Measurements from ENCODE around the gene MRTFA.
"Not testable (repeated sequence)": the region's sequence is repeated elsewhere in the genome, so short reads cannot be mapped to it uniquely, and the experiment has no call there.

Gene MRTFA

DNA sequence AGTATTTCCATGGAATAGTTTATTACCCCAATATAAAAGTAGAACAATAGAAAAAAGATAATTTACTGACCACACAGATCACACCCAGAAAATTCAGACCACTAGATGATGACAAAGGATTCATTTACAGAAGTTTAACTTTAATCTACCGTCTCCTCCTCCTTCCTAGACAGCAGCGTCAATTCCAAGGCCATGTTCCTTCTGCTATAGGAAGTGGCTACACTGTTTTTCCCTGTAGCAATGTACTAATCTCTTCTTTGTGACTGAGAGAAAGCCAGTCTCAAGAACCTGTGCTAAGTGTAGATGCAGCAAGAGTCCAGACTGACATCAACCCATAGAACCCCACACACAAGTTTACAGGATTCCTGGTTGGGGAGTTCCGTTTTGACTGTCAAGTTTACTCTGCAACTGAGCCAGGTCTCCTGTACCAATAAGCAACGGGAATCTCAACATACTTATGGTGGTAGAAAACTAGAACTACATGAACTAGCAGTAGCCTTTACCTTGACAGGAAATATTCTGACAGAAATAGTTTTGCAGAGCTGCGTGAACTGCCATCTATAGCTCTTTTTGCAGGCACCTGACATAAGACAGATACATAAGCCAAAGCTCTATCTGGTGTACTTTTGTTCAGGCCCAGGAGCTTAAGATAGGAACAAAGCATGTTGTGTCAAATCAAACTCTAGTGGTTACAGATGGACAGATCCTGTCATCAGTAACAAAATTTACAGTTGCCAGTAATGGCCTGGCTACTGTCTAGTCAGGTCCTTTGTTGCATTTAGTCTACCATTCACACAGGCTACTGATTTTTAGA lies 42.9 kb downstream of the MRTFA start:
- DNase-seq, result no peak

GRCh38 chr22:40592352-40593113 lies 44.0 kb downstream of the MRTFA start:
- no peak for DNase-seq

- no peak for DNase-seq
These were observed 47.8 kb downstream of the MRTFA start for GRCh38 chr22:40588726-40589125.

DNA sequence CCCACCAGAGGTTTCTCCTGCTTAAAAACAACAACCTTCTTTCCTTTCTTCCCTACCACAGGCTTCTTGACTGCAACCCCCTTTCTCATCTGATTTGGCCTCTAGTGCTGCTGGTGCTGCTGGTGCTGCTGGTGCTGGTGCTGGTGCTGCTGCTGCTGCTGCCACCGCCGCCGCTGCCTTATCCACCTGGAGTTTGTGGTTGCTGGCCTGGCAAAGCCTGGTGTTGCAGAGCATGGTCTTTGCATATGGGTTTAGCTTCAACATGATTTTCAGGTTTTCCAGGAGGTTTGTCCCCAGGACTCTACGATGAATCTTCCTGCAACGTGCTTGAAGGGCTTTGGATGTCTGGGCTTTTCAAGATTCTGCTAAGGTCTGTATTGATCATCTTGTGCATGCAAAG lies 49.7 kb downstream of the MRTFA start:
- no peak for DNase-seq

GRCh38 chr22:40585310-40585751 lies 51.2 kb downstream of the MRTFA start:
- DNase-seq, result no peak

DNA sequence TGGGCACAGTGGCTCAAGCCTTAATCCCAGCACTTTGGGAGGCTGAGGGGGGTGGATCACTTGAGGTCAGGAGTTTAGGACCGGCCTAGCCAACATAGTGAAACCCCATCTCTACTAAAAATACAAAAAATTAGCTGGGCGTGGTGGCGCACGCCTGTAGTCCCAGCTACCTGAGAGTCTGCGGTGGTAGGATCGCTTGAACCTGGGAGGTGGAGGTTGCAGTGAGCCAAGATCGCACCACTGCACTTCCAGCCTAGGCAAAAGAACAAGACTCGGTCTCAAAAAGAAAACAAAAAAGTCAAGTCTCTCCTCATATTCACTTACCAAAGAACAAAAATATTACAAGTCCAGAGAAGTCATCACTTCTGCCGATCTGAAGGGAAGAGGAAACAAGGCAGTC lies 51.8 kb downstream of the MRTFA start:
- DNase-seq, result not testable (repeated sequence)

DNA sequence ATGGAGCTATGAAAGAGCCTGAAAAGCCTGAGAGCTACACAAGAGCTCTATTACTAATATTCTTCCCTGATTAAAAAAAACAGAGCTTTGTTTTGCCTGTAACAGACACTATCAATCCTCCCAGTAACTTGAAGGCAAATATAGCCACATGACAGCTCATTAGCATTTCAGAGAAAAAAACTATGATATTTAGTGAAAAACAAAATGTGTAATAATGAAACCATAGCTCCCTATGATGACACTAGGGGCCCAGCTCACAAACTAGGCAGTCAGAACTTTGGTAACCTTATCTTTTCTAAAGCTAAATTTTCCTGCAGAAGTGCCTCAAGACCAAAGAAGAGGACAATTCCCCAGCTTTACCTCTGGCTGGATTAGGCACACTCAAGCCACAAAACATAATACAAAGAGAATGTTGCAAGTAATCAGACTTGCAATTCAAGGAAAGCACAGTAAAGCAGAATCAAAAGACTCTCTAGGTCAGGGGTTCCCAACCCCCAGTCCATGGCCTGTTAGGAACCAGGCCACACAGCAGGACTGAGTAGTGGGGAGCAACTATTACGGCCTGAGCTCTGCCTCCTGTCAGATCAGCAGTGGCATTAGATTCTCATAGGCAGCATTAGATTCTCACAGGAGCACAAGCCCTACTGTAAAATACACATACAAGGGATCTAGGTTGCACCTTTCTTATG lies 53.3 kb downstream of the MRTFA start:
- DNase-seq, result no peak

DNA sequence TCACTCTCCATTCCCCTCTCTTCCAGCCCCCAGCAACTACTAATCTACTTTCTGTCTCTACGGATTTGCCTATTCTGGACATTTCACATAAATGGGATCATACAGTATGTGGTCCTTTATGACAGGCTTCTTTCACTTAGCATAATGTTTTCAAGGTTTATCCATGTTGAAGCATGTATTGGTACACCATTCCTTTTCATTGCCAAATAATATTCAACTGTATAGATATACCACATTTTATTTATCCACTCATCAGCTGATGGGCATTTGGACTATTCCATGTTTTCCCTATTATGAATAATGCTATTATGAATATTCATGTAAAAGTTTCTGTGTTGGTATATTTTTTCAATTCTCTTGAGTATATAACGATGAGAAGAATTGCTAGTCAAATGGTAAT lies 54.5 kb downstream of the MRTFA start:
- no peak for DNase-seq

DNA sequence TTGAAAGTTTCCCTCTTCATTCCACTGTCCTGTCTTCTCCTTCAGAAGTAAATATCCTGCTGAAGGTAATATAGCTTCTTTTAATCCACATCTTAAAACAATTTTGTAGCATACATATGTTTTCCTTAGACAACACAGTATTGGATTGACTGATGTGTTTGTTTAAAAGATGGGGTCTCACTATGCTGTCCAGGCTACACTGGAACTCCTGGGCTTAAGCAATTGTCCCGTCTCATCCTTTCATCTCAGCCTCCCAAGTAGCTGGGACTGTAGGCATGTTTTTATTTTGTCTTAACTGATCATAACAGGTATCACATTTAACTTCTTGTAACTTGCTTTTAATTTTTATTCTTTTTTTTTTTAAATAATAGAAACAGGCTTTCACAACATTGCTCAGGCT lies 55.9 kb downstream of the MRTFA start:
- DNase-seq, result no peak

- no peak for DNase-seq
These were observed 58.3 kb downstream of the MRTFA start for GRCh38 chr22:40578171-40578570.

DNA sequence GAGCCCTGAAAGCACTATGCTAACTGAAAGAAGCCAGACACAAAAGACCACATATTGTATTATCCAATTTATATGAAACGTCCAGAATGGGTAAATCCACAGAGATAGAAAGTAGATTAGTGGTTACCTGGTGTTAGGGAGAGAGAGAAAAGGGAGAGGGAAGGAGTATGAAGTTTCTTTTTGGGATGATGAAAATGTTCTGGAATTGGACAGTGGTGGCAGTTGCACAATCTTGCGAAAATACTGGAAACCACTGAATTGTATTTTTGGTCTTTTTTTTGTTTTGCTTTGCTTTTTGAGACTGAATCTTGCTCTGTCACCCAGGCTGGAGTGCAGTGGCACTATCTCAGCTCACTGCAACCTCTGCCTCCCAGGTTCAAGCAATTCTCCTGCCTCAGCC lies 63.5 kb downstream of the MRTFA start:
- no peak for DNase-seq

- DNase-seq, result no peak
These were observed 64.6 kb downstream of the MRTFA start for GRCh38 chr22:40571887-40572286.

GRCh38 chr22:40567626-40568328 lies 68.7 kb downstream of the MRTFA start:
- no peak for DNase-seq

- DNase-seq, result no peak
These were observed 69.4 kb downstream of the MRTFA start for GRCh38 chr22:40567106-40567505.

DNA sequence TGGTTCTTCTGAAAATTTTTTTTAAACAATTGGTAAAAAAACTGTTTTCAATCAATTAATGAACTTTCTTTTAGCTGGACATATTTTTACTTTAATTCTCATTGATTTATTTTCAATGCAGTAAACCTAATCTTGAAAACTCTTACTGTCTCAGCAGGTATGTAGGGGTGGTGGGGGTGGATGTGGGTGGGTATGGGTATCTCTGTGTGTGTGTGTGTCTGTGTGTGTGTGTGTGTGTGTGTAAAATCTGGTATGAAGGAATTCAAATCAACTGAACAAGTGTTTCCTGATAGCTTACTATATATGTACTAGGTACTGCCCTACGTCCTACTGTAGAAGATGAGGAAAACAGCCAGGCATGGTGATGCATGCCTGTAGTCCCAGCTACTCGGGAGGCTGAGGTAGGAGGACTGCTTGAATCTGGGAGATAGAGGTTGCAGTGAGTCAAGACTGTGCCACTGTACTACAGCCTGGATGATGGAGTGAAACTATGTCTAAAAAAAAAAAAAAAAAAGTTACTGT lies 75.5 kb downstream of the MRTFA start:
- no peak for DNase-seq

DNA sequence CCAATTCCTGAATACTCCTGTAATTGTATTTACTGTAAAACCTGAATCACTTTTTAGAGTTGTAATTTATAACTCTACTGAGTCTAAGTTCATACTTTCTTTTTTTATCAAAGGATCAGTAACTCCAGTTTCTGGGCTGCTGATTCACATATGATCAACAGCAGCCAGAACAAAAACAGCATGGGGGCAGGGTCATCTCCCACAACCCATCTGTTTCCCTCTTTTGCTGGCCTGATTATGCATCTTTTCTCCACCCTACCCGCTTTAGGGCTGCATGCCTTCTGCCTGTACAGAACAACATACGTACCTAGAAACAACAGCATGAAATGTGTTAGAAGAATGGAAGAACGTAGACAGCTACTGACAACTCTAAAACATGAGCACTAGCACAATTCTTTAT lies 76.0 kb downstream of the MRTFA start:
- no peak for DNase-seq

DNA sequence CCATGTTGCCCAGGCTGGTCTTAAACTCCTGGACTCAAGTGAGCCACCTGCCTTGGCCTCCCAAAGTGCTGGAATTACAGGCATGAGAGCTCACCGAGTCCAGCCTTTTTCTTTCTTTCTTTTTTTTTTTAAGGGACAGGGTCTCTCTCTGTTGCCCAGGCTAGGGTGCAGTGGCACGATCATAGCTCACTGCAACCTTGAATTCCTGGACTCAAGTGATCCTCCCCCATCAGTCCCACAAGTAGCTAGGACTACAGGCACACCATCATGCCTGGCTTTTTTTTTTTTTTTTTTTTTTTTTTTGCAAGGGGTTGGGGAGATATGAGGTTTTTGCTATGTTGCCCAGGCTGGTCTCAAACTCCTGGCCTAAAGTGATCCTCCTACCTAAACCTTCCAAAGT lies 78.5 kb downstream of the MRTFA start:
- DNase-seq, result no peak

DNA sequence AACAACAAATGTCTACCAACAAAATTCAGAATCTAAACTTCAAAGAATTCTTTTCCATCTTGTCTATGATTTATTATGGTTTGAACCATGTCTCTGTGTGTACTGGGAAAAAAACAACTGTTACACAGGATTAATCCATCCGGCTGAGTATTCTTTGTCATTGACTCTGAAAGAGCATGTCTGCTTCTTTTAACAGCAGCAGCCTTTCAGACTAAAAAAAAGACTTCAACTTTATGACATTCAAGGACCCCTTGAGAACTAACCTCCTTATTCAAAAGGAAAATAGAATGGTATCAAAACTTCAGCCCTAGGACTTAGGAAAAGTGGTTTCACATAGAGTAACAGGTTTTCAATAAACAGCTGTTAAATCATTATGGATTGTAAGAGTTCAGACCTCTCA lies 79.9 kb downstream of the MRTFA start:
- no peak for DNase-seq

GRCh38 chr22:40554023-40554422 lies 82.5 kb downstream of the MRTFA start:
- not testable (repeated sequence) for DNase-seq

DNA sequence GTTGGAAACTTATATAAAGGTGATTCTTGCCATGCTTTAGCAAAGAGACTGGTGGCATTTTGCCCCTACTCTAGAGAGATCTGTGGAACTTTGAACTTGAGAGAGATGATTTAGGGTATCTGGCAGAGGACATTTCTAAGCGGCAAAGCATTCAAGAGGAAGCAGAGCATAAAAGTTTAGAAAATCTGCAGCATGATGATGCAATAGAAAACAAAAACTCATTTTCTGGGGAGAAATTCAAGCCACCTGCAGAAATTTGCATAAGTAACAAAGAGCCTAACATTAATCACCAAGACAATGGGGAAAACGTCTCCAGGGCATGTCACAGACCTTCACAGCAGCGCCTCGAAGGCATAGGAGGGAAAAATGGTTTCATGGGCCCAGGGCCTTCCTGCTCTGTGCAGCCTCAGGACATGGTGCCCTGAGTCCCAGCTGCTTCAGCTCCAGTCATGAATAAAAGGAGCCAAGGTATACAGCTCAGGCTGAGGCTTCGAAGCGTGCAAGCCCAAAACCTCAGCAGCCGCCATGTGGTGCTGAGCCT lies 83.4 kb downstream of the MRTFA start:
- no peak for DNase-seq

DNA sequence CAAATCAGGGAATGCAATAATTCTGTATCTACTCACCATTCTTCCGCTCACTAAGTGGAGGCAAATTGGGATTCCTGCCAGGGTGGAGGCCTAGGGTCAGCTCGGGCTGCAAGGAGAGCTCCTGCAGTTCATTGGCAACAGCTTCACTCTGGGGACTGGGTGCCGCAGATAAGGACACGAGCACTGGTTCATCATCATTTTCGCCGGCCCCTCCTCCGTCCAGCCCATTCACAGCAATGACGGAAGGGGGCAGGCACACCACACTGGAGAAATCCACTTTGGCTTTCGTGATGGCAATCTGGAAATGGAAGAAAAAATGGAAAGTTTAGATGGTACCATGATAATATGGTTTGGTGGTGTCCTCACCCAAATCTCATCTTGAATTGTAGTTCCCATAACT lies 84.4 kb downstream of the MRTFA start:
- no peak for DNase-seq

- DNase-seq, result no peak
These were observed 88.8 kb downstream of the MRTFA start for GRCh38 chr22:40547729-40548143.

- DNase-seq, result no peak
These were observed 91.8 kb downstream of the MRTFA start for GRCh38 chr22:40544758-40545157.
